ENCODE data around the gene TMEM8B. TPM values are rescaled to one million over a fixed set of nuclear protein-coding genes. Genes with fewer than 3 reads are reported as not detected.

TMEM8B gene
- total RNA-seq, 1 experiment from 2014 or later, result 7.2 TPM

- no peak overlapping the region for H3K4me2 ChIP-seq (ENCODE audit: low read length)
- DNase-seq (ENCODE audit: low read depth, low spot score) (no peak), ATAC-seq (no peak)
- H3K27ac ChIP-seq (ENCODE audit: low read depth, low read length), result no peak overlapping the region
- H4K20me1 ChIP-seq (ENCODE audit: insufficient read depth), result no peaks in the 10 kb centered on the region
- H2AFZ ChIP-seq (ENCODE audit: low read depth, low read length, poor library complexity, severe bottlenecking), result no peak overlapping the region
- ChIA-PET RAD21 (ENCODE audit: low non-redundant PET in 1 of 2, low total read pairs in 2 of 2, uncharacterized antibody in 2 of 2, unreplicated experiment in 2 of 2) (no interaction called here), CTCF (no interaction called here), POLR2A (no interaction called here)
- peaks cover 3 to 30% of the 10 kb centered on the region in 2 experiments; a peak in 3 of 4 replicates for H3K4me1 ChIP-seq (ENCODE audit: control insufficient read depth in 1 of 2, insufficient read depth in 2 of 2, low read length in 2 of 2)
- intact Hi-C loops (cut with micrococcal nuclease), result no loop called here
- H3K9me3 ChIP-seq (ENCODE audit: control insufficient read depth in 1 of 2, insufficient read depth in 1 of 2, low read depth in 1 of 2, low read length in 2 of 2), result no peaks in the 10 kb centered on the region
- TF ChIP-seq POLR2A (IDR thresholded peaks at IDR 0.05; ENCODE audit: borderline replicate concordance, extremely low read depth, insufficient read depth, insufficient read length) (no peak), ATF3 (IDR thresholded peaks at IDR 0.05) (no peak), FOSL1 (IDR thresholded peaks at IDR 0.05; ENCODE audit: low read depth) (no peak), CBX3 (IDR thresholded peaks at IDR 0.05; ENCODE audit: low read depth) (no peak), EGR1 (IDR thresholded peaks at IDR 0.05; ENCODE audit: low read depth) (no peak), TCF7L2 (IDR thresholded peaks at IDR 0.05; ENCODE audit: borderline replicate concordance, extremely low read depth, insufficient read depth, insufficient read length) (no peak), MAX (IDR thresholded peaks at IDR 0.05) (no peak), EZH2 (IDR thresholded peaks at IDR 0.05) (no peak), ZNF274 (IDR thresholded peaks at IDR 0.05; ENCODE audit: low read depth, low read length) (no peak), POLR2AphosphoS5 (IDR thresholded peaks at IDR 0.05; ENCODE audit: low read depth, low read length) (no peak), YY1 (IDR thresholded peaks at IDR 0.05; ENCODE audit: extremely low read depth, insufficient replicate concordance, low read depth, low read length) (no peak), JUND (IDR thresholded peaks at IDR 0.05) (no peak), CTCF (IDR thresholded peaks at IDR 0.05 in 2 of 3, conservative IDR thresholded peaks at IDR 0.05 in 1 of 3; ENCODE audit: borderline replicate concordance in 1 of 3, insufficient read depth in 1 of 3, low read depth in 2 of 3, low read length in 2 of 3) (no peak), SP1 (IDR thresholded peaks at IDR 0.05; ENCODE audit: low read depth) (no peak), REST (IDR thresholded peaks at IDR 0.05; ENCODE audit: low read depth) (no peak), ELF1 (IDR thresholded peaks at IDR 0.05; ENCODE audit: borderline replicate concordance, low read depth) (no peak), ZBTB33 (IDR thresholded peaks at IDR 0.05; ENCODE audit: extremely low read depth, insufficient replicate concordance, low read length) (no peak), ZFX (IDR thresholded peaks at IDR 0.05) (no peak)
- no peaks in the 10 kb centered on the region for H3K36me3 ChIP-seq (ENCODE audit: control insufficient read depth in 1 of 2, insufficient read depth in 2 of 2, low read length in 2 of 2)
- no peaks in the 10 kb centered on the region for H3K79me2 ChIP-seq (ENCODE audit: insufficient read depth, low read length)
- H3K9me2 ChIP-seq (ENCODE audit: insufficient read depth), result no peaks in the 10 kb centered on the region
- H3K9ac ChIP-seq (ENCODE audit: low read length), result no peak overlapping the region
- no peak overlapping the region for H3K4me3 ChIP-seq (replicated peaks in 1 of 2; ENCODE audit: low read depth in 1 of 2, low read length in 2 of 2)
- BruUV-seq (replicated peaks), result no TSS peak
- H3K27me3 ChIP-seq (ENCODE audit: insufficient read depth, low read length), result no peaks in the 10 kb centered on the region
Observed at GRCh38 chr9:35831040-35831439, 2.0 kb downstream of the TMEM8B start.
